ENCODE data around the gene ILRUN.
"Not testable (repeated sequence)": the region's sequence is repeated elsewhere in the genome, so short reads cannot be mapped to it uniquely, and the experiment has no call there.

ILRUN gene

DNA sequence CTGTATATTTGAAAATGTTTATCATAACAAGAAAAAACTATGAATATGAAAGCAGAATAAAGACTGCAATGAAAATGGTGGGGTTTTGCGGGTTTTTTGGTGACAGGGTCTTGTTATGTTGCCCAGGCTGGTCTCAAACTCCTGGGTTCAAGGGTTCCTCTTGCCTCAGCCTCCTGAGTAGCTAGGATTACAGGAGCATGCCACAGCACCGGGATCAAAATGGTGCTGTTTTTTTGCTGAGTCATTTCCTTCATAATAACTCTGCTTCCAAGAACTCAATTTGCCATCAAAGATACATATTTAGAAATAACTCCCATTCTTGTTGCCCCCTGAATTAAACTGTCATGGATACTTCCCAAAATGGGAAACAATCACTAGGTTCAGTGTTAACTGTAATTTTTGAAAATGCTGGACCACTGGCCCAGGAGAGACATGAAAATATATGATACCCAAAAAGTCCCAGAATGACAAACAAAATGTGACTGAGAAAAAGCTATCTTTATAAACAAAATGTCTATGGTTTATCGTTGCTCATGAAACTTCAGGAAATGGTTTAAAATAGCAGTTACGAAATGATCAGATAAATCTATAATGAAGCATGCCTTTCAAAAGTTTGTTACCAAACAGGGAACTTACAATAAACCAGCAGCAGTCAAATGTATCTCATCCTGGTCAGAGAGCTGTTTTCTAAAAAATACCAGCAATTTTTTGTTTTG lies 32.2 kb downstream of the ILRUN start:
- no peak for DNase-seq (ENCODE audit: low read depth in 3 of 3)

DNA sequence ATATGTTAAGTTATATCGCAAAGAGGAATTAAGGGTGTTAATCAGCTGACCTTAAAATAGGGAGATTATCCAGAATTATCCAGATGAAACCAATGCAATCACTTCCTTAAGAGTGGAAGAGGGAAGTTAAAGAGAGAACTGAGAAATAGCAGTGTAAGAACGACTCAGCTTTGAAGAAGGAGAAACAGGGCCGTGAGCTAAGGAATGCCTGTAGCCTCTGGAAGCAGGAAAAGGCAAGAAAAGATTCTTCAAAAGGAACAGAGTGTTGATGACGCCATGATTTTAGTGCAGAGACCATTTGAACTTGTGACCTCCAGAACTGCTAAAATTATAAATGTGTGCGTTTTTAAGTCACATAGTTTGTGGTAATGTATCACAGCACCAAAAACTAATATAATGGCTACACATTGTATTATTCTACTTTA lies 32.7 kb downstream of the ILRUN start:
- DNase-seq (ENCODE audit: low read depth in 3 of 3) = no peak

DNA sequence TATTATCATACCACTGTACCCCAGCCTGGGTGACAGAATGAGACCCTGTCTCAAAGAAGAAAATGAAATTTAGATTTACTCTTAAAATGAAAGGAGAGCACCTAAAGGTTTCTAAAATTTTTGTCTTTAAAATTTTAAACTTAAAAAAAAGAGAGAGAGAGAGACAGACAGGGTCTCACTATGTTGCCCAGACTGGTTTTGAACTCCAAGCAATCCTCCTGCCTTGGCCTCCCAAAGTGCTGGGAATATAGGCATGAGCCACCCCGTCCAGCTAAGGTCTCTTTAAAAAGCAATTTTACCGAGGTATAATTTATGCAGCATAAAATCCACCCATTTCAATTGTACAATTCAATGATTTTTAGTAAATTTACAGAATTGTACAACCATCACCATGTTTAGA lies 33.2 kb downstream of the ILRUN start:
- DNase-seq (ENCODE audit: low read depth in 3 of 3) = no peak

GRCh38 chr6:34661357-34661756 lies 35.2 kb downstream of the ILRUN start:
- DNase-seq (ENCODE audit: low read depth in 3 of 3) = no peak

GRCh38 chr6:34658605-34659265 lies 37.8 kb downstream of the ILRUN start:
- DNase-seq (ENCODE audit: low read depth in 3 of 3) = no peak

- not testable (repeated sequence) for DNase-seq (ENCODE audit: low read depth in 3 of 3)
Measured at GRCh38 chr6:34657979-34658480, 38.5 kb downstream of the ILRUN start.

- DNase-seq (ENCODE audit: low read depth in 3 of 3) = no peak
Measured at GRCh38 chr6:34657307-34657978, 39.1 kb downstream of the ILRUN start.

DNA sequence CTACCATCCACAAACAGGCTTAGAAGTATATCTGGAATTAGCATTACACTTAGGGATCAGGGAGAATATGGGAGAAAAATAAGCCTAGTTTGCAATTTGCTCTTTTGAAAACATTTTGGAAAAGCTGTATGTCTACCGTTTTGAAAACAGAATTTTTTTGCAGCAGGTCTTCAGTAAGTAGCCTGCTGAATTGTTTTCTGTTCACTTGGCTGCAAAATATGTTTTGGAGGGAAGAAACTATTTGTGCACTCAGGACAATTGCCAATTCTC lies 39.6 kb downstream of the ILRUN start:
- no peak for DNase-seq (ENCODE audit: low read depth in 3 of 3)

GRCh38 chr6:34656378-34657036 lies 40.1 kb downstream of the ILRUN start:
- peak in 1 of 3 donors; percentile 20 for DNase-seq (ENCODE audit: low read depth in 3 of 3)

DNA sequence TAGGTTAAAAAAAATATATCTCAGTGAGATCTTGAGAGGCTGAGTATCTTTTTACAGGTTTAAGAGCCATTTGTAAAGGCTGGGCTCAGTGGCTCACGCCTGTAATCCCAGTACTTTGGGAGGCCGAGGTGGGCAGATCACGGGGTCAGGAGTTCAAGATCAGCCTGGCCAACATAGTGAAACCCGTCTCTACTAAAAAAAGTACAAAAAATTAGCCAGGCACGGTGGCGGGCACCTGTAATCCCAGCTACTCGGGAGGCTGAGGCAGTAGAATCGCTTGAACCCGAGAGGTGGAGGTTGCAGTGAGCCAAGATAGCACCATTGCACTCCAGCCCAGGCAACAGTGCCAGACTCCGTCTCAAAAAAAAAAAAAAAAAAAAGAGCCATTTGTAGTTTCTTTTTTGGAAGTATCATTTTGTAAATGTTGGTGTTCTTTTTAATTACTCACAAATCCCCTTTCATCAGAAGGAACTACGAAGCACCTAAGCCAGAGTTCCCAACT lies 40.6 kb downstream of the ILRUN start:
- DNase-seq (ENCODE audit: low read depth in 3 of 3) = not testable (repeated sequence)

DNA sequence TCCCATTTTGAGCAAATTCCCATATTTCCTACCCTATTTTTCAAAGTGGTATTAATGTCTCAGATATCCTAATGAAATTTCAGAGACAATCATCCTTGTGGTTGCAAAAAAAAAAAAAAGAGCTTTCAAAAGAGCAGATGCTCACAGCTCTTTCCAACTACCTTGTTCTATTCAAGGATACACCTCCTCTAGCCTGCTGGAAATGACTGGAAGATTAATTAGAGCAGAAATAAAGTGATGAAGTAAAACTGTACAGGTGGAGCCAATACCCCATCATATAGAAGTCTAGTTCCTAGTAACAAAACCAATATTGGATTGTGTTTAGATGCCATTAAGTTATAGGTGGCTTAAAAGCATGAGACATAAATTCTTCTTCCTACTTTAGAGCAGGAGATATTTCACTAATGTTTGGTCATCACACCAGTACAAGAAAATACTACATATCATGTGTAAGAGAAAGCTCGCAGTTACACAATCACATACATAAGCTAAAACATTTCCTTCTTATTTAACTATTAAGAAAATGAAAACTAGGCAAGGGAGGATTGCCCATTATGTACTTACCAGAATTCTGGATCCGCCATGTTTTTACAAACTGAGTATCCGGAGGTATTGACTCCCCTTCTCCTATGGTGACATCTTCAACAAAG lies 42.4 kb downstream of the ILRUN start:
- DNase-seq (ENCODE audit: low read depth in 3 of 3) = no peak

GRCh38 chr6:34652263-34652662 lies 44.3 kb downstream of the ILRUN start:
- no peak for DNase-seq (ENCODE audit: low read depth in 3 of 3)

DNA sequence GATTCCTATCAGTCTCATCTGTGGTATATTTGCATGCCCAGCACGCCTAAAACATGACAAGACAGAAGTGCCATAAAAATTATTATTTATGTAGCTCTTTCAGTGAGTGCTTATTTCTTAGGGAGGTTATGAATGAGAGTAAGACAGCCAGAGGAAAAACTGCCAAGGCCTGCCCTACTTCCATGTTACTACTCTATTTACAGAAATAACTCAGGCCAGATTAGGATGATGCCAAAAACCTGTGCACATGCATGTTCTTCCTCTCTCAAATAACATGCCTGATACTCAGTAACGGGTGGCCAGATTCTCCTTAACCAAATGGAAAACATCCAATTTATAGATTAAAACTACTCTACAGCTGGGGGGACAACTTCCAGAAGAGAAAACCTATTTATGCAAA lies 45.7 kb downstream of the ILRUN start:
- DNase-seq (ENCODE audit: low read depth in 3 of 3) = no peak

- DNase-seq (ENCODE audit: low read depth in 3 of 3) = not testable (repeated sequence)
Measured at GRCh38 chr6:34650232-34650631, 46.3 kb downstream of the ILRUN start.

DNA sequence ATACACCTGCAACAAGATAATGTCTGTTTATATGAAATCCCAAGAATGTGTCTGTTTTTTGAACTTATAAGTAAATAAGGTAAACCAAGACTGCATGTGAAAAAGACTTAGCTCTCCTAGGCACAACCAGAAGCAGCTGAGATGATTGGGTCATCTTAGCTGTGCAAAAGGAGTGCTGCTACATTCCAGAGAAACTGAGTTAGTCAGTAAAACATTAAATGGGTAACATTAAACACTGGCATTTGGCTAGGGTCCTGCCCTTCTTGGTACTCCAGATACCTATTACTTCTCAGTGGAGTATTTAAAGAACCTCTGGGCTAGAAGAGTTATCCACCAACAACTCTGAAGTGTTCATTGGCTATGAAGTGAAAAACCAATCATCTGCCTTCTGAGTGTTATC lies 47.8 kb downstream of the ILRUN start:
- DNase-seq (ENCODE audit: low read depth in 3 of 3) = no peak

Data from stimulated activated CD4-positive, alpha-beta T cell treated with anti-CD3 and anti-CD28 coated beads, TNF-alpha, amount 100 ng/mL, for 48 hours (primary cell).